Loucy (cell line): ENCODE results near the gene NOC2L.
A peak's percentile ranks its signal among the peaks of the same experiment; 100 is the strongest.

Experiments used
- H2AFZ ChIP-seq: fragments of 200-600 bp; sonication (generic); 2 replicates; pipeline ENCODE4 v1.6.0; 2016; ENCODE audit warnings: antibody characterized with exemption, mild to moderate bottlenecking, low read length, moderate library complexity
- H3F3A ChIP-seq: fragments of 200-600 bp; 2 replicates; pipeline ENCODE4 v1.6.0; 2016; ENCODE audit warnings: antibody characterized with exemption, low read depth, mild to moderate bottlenecking
- H3K27me3 ChIP-seq: fragments of 200-600 bp; sonication (generic); 2 replicates; pipeline ENCODE4 v1.6.1; 2014; ENCODE audit warnings: low read length, mild to moderate bottlenecking; ENCODE audit not compliant: insufficient read depth, poor library complexity, severe bottlenecking
- H3K36me3 ChIP-seq: fragments of 200-600 bp; sonication (generic); 2 replicates; pipeline ENCODE4 v1.6.1; 2016; ENCODE audit warnings: low read length; ENCODE audit not compliant: insufficient read depth
- H3K4me1 ChIP-seq: fragments of 200-600 bp; sonication (generic); 2 replicates; pipeline ENCODE4 v1.5.1; 2014; ENCODE audit warnings: low read length, mild to moderate bottlenecking; ENCODE audit not compliant: insufficient read depth, poor library complexity, severe bottlenecking
- H3K4me2 ChIP-seq: fragments of 200-600 bp; sonication (generic); 2 replicates; pipeline ENCODE4 v1.6.0; 2014; ENCODE audit warnings: antibody characterized with exemption, low read length, low read depth, mild to moderate bottlenecking; ENCODE audit not compliant: poor library complexity, severe bottlenecking
- H3K4me3 ChIP-seq: fragments of 200-600 bp; sonication (generic); 2 replicates; pipeline ENCODE4 v1.5.1; 2014; ENCODE audit warnings: low read length, mild to moderate bottlenecking, mixed read lengths; ENCODE audit not compliant: poor library complexity, severe bottlenecking
- H3K79me2 ChIP-seq: fragments of 200-600 bp; sonication (generic); 2 replicates; pipeline ENCODE4 v1.6.1; 2014; ENCODE audit warnings: low read length; ENCODE audit not compliant: insufficient read depth
- H3K9ac ChIP-seq: fragments of 200-600 bp; sonication (generic); 2 replicates; pipeline ENCODE4 v1.6.0; 2014; ENCODE audit warnings: mild to moderate bottlenecking, low read depth, low read length, moderate library complexity; ENCODE audit not compliant: poor library complexity, severe bottlenecking
- H3K9me2 ChIP-seq: fragments of 200-600 bp; sonication (generic); replicated peaks from 2 replicates; pipeline ENCODE4 v1.6.1; 2016; ENCODE audit warnings: low read depth, low read length, mixed read lengths
- H3K9me3 ChIP-seq: fragments of 200-600 bp; sonication (generic); 2 replicates; pipeline ENCODE4 v1.6.1; 2014; ENCODE audit warnings: mild to moderate bottlenecking, antibody characterized with exemption, low read length, low read depth; ENCODE audit not compliant: insufficient read depth
- H4K20me1 ChIP-seq: fragments of 200-600 bp; sonication (generic); 2 replicates; pipeline ENCODE4 v1.6.0; 2014; ENCODE audit warnings: antibody characterized with exemption, low read length, mild to moderate bottlenecking; ENCODE audit not compliant: insufficient read depth, poor library complexity, severe bottlenecking
- EZH2phosphoT487 ChIP-seq: fragments of 200-600 bp; IDR thresholded peaks from 2 replicates; pipeline ENCODE4 v1.6.1; 2018; ENCODE audit warnings: antibody characterized with exemption, mild to moderate bottlenecking, moderate library complexity, borderline replicate concordance
- TF ChIP-seq, protein P1 (sequence below): fragments of 200-600 bp; sonication (generic); conservative IDR thresholded peaks from 2 replicates; pipeline ENCODE4 v1.5.1; 2014; ENCODE audit warnings: mild to moderate bottlenecking, antibody characterized with exemption, low read length

NOC2L gene

DNA sequence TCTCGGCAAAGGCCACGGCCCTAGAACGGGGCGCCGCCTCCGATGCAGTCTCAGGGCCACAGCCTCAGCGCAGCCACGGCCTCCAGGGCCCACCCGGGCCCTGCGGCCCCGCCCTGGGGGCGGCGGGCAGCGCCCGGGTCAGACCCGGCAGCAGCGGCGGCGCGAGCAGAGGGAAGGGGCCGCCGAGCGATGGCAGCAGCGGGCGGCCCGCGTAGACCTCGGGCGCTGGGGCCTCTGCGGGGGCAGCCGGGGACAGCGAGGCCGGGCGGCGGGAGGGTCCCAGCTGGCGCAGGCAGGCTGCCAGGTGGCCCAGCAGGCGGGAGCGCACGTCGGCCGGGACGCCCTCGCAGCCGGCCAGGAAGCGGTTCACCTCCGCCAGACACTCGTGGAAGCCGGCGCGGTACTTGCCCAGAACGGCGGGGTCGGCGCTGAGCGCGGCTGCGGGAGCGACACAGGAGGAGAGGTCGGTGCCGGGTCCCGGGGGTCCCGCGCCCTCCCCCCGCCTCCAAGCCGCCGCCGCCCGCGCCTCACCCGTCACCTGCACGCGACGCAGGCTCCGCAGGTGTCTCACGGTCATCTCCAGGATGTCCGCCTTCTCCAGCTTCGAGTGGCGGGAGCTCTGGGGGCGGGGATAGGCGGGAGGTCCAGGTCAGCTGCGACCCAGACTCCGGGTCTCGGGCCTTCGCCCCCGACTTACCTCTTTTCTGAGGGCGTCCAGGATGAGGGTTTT is 40.1 kb upstream of the NOC2L start:
- peak overlapping the region; percentile 75 for H3K9ac ChIP-seq
- no peaks in the 10 kb centered on the region for H3F3A ChIP-seq
- peaks cover 17% of the 10 kb centered on the region for H4K20me1 ChIP-seq
- H3K9me3 ChIP-seq = no peaks in the 10 kb centered on the region
- no peak for TF ChIP-seq EZH2phosphoT487
- TF ChIP-seq, protein P1, sequence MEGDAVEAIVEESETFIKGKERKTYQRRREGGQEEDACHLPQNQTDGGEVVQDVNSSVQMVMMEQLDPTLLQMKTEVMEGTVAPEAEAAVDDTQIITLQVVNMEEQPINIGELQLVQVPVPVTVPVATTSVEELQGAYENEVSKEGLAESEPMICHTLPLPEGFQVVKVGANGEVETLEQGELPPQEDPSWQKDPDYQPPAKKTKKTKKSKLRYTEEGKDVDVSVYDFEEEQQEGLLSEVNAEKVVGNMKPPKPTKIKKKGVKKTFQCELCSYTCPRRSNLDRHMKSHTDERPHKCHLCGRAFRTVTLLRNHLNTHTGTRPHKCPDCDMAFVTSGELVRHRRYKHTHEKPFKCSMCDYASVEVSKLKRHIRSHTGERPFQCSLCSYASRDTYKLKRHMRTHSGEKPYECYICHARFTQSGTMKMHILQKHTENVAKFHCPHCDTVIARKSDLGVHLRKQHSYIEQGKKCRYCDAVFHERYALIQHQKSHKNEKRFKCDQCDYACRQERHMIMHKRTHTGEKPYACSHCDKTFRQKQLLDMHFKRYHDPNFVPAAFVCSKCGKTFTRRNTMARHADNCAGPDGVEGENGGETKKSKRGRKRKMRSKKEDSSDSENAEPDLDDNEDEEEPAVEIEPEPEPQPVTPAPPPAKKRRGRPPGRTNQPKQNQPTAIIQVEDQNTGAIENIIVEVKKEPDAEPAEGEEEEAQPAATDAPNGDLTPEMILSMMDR = no peak
- H3K4me2 ChIP-seq = peak overlapping the region; percentile 98
- peaks cover 17% of the 10 kb centered on the region; the same call in 1 of the 2 replicates for H3K79me2 ChIP-seq
- peak overlapping the region; percentile 85 for H3K4me3 ChIP-seq
- H3K36me3 ChIP-seq = no peaks in the 10 kb centered on the region
- peaks cover 42% of the 10 kb centered on the region for H3K4me1 ChIP-seq
- H3K9me2 ChIP-seq = no peaks in the 10 kb centered on the region
- H3K27me3 ChIP-seq = no peaks in the 10 kb centered on the region
- H2AFZ ChIP-seq = peak overlapping the region; percentile 65

DNA sequence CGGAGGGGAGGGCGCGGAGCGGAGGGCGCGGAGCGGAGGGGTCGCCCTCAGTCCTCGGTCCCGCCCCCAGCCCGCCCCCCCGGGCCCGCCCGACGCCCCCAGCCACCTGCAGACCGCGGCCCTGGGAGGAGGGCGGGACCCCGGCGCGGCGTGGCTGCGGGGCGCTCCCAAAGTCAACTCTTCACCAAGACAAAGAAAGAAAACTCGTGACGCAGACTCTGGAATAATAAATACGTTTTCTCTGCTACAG is 39.6 kb upstream of the NOC2L start:
- H3F3A ChIP-seq = no peaks in the 10 kb centered on the region
- peak overlapping the region; percentile 98 for H3K4me2 ChIP-seq
- H3K9me2 ChIP-seq = no peaks in the 10 kb centered on the region
- H2AFZ ChIP-seq = 0 out of 2 replicates have a peak overlapping the region, but pooled peaks have one; percentile 65
- TF ChIP-seq EZH2phosphoT487 = no peak
- TF ChIP-seq, protein P1 = no peak
- peak overlapping the region; percentile 75 for H3K9ac ChIP-seq
- no peaks in the 10 kb centered on the region for H3K27me3 ChIP-seq
- peaks cover 37% of the 10 kb centered on the region for H3K4me1 ChIP-seq
- no peaks in the 10 kb centered on the region for H3K9me3 ChIP-seq
- no peaks in the 10 kb centered on the region for H3K36me3 ChIP-seq
- peak overlapping the region; percentile 85 for H3K4me3 ChIP-seq
- H3K79me2 ChIP-seq = peaks cover 12% of the 10 kb centered on the region; the same call in 1 of the 2 replicates
- peaks cover 17% of the 10 kb centered on the region for H4K20me1 ChIP-seq

DNA sequence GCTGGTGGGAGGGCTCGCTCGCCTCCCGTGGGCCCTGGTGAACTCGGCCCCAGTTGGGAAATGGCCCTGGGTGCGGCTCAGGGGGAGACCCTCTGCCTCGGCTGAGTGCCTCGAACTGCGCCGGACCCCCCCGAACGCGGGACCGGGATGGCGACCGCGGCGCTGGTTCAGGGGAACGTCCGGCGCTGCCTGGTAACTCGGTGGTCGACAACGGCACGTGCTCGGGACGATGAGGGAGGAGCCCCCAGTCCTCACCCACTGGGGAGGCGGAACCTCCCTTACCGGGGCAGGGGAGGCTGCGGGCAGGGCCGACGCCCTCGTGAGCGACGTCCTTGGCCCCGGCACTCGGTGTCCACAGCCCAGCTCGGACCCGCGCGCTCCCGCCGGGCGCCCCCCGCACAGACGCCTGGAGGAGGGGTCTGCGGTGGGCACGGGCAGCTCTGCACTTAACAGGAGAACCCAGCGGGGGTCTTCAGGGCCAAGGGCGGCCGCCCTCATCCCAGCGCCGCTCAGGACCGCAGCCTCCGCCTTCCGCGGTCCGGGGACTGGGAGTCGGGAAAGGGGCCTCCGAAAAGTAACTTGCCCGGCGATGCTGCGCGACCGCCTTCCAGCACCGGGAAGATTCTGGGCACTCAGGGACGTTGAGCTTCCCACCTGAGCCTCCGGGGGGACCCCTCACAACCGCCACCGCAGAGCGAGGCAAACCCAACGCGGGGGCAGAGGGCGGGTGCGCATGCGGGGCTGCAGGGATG is 39.1 kb upstream of the NOC2L start:
- Histone ChIP-seq H3K9me2 (no peaks in the 10 kb centered on the region), H3F3A (no peaks in the 10 kb centered on the region), H3K36me3 (no peaks in the 10 kb centered on the region), H3K9ac (peak overlapping the region; percentile 75), H3K4me2 (peak overlapping the region; percentile 98), H3K9me3 (no peaks in the 10 kb centered on the region), H3K79me2 (peaks cover 12% of the 10 kb centered on the region; the same call in 1 of the 2 replicates), H3K4me3 (peak overlapping the region; percentile 85), H3K4me1 (peaks cover 33% of the 10 kb centered on the region), H3K27me3 (no peaks in the 10 kb centered on the region), H4K20me1 (peaks cover 17% of the 10 kb centered on the region), H2AFZ (no peak overlapping the region)
- no peak for TF ChIP-seq EZH2phosphoT487
- TF ChIP-seq, protein P1 = peak; percentile 14; the same call in 1 of the 2 replicates
